Endothelial cell of umbilical vein (primary cell): ENCODE data around the gene CFAP61.

Experiments
- EZH2 ChIP-seq: IDR thresholded peaks from 2 replicates; pipeline ENCODE4 v1.6.1; 2012; ENCODE audit warnings: borderline replicate concordance, low read depth, mild to moderate bottlenecking, moderate library complexity, low read length, inconsistent platforms; ENCODE audit not compliant: severe bottlenecking
- GATA2 ChIP-seq: IDR thresholded peaks from 2 replicates; pipeline ENCODE4 v1.7.0; 2011; ENCODE audit warnings: low read depth, mild to moderate bottlenecking, moderate library complexity, mixed read lengths, low read length; ENCODE audit not compliant: insufficient read length, insufficient read depth
- POLR2A ChIP-seq: IDR thresholded peaks from 2 replicates; pipeline ENCODE4 v1.6.1; 2012; ENCODE audit warnings: low read depth, mild to moderate bottlenecking, control low read depth, low read length
- TF ChIP-seq, protein P1 (sequence below), 2 donors: IDR thresholded peaks; 1 replicate in 1 of 2; 2 replicates in 1 of 2; pipeline ENCODE4 v1.5.1; 2011; ENCODE audit warnings: low read length in 2 of 2, mild to moderate bottlenecking in 2 of 2, moderate library complexity in 2 of 2, control low read depth in 1 of 2, inconsistent platforms in 1 of 2, low read depth in 1 of 2; ENCODE audit not compliant: insufficient read depth in 1 of 2; ENCODE audit errors: extremely low read depth in 1 of 2
- TF ChIP-seq, protein P2 (sequence below): IDR thresholded peaks from 2 replicates; pipeline ENCODE4 v1.6.1; 2011; ENCODE audit not compliant: insufficient read depth, insufficient read length

DNA sequence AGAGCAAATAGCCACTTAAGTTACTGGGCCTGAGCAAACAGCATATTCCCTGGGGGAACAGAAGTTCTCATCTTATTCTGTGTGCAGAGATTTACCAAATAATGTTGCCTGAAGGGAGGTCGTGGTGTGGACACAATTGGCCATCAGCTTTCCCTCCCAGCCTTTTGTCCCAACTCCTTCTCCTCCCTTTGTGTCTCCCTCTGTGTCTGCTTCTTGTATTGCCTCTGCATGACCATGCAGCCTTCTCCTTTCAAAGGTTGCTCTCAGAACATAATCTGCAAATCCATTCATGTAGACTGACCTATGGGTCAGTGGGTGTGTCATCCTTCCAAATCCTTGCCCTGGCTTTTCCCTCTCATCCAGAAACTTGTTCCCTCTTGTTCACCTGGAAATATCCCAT, 165.3 kb downstream of the CFAP61 start:
- no peak for TF ChIP-seq POLR2A
- TF ChIP-seq, protein P1, sequence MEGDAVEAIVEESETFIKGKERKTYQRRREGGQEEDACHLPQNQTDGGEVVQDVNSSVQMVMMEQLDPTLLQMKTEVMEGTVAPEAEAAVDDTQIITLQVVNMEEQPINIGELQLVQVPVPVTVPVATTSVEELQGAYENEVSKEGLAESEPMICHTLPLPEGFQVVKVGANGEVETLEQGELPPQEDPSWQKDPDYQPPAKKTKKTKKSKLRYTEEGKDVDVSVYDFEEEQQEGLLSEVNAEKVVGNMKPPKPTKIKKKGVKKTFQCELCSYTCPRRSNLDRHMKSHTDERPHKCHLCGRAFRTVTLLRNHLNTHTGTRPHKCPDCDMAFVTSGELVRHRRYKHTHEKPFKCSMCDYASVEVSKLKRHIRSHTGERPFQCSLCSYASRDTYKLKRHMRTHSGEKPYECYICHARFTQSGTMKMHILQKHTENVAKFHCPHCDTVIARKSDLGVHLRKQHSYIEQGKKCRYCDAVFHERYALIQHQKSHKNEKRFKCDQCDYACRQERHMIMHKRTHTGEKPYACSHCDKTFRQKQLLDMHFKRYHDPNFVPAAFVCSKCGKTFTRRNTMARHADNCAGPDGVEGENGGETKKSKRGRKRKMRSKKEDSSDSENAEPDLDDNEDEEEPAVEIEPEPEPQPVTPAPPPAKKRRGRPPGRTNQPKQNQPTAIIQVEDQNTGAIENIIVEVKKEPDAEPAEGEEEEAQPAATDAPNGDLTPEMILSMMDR (IDR thresholded peaks at IDR 0.05; ENCODE audit: extremely low read depth in 1 of 2, insufficient read depth in 1 of 2, low read depth in 1 of 2, low read length in 2 of 2) = no peak
- TF ChIP-seq, protein P2, sequence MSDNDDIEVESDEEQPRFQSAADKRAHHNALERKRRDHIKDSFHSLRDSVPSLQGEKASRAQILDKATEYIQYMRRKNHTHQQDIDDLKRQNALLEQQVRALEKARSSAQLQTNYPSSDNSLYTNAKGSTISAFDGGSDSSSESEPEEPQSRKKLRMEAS = no peak
- TF ChIP-seq EZH2 = no peak
- TF ChIP-seq GATA2 = no peak
